ENCODE data around the gene KLK3.
"Not testable (repeated sequence)": the region's sequence is repeated elsewhere in the genome, so short reads cannot be mapped to it uniquely, and the experiment has no call there.

KLK3 gene

DNA sequence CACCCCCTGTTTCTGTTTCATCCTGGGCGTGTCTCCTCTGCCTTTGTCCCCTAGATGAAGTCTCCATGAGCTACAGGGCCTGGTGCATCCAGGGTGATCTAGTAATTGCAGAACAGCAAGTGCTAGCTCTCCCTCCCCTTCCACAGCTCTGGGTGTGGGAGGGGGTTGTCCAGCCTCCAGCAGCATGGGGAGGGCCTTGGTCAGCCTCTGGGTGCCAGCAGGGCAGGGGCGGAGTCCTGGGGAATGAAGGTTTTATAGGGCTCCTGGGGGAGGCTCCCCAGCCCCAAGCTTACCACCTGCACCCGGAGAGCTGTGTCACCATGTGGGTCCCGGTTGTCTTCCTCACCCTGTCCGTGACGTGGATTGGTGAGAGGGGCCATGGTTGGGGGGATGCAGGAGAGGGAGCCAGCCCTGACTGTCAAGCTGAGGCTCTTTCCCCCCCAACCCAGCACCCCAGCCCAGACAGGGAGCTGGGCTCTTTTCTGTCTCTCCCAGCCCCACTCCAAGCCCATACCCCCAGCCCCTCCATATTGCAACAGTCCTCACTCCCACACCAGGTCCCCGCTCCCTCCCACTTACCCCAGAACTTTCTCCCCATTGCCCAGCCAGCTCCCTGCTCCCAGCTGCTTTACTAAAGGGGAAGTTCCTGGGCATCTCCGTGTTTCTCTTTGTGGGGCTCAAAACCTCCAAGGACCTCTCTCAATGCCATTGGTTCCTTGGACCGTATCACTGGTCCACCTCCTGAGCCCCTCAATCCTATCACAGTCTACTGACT, at the start of gene KLK3:
TSS of gene KLK3 (plus strand) at position 280 of the 775 bp plus-strand sequence. CDS start at position 321, 41 bp downstream.
- no peak for DNase-seq

DNA sequence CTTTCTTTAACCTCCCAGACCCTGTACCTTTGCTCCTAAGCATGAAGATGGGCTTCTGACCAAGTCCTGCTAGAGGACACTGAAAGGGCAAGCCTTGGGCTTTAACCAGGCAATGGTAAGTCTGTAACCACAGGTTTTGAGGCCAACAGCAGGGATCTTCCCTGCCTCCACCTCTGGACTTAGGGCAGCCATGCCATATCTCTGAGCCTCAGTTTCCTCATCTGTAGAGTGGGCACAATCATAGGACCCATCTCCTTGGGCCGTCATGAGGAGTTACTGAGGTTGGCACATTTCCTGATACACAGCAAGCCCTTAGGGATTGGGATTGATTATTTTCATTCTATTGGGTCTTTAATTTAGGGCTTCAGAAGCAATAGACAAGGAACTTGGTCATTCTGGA, 45.9 kb upstream of the KLK3 start:
- no peak for DNase-seq

DNA sequence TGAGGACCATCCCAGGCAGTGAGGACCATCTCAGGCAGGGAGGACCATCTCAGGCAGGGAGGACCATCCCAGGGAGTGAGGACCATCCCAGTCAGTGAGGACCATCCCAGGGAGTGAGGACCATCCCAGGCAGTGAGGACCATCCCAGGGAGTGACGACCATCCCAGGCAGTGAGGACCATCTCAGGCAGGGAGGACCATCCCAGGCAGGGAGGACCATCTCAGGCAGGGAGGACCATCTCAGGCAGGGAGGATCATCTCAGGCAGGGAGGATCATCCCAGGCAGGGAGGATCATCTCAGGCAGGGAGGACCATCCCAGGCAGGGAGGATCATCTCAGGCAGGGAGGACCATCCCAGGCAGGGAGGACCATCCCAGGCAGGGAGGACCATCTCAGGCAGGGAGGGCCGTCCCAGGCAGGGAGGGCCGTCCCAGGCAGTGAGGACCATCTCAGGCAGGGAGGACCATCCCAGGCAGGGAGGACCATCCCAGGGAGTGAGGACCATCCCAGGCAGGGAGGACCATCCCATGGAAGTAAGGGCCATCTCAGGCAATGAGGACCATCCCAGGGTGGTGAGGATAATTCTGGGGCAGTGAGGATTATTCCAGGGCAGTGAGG, 43.0 kb upstream of the KLK3 start:
- DNase-seq, result not testable (repeated sequence)

DNA sequence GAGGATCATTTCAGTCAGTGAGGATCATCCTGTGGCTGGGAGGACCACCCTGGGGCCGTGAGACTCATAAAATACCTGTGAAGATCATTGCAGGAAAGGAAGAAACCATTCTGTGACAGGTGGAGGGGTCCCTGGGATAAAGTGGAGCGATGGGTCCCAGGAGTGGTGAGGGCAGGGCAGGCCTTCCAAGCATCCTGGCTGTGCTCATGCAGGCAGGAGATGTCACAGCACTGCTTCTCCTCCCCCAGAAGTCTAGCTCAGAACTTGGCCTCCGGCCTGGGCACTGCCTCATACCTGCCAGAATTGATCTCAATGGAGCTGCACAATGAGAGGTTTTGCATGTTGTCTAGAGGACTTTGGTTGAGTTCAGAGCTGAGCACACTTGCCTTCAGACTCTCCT, 42.2 kb upstream of the KLK3 start:
- no peak for DNase-seq

DNA sequence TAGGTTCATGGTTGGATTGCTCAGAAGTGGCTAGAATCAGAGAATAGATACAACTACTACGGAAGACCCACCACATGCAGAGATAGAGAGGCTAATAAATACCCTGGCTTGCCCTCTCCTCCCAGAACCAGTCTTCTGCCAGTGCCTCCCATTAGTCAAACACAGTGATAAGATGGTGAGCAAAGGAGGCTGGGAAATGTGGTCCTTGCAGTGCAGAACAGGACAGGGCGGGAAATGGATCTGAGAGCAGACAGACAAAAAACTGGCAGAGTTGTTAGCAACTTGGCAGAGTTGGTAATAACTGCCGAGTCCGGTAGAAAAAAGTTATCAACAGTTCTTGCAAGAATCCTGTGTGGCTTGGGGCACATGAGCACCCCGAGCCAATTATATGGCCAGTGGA, 39.8 kb upstream of the KLK3 start:
- no peak for DNase-seq

DNA sequence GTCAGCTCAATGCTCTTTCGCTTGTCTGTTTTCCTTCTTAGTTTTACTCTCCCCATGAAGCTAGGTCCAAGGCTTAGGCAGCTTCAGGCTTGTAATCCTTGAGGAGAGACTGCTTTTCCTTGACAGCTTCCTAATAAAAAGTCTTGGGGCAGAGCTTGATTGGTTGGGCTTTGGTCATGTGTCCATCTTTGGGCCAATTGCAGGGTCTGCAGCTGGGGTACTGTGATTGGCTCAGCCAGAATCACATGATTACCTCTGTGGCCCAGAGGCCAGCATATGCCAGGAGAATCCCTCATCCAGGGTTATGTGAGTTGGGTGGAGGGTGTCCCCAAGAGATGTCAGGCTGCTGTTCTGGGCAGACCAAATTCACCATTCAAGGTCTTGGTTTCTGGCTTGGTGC, 39.3 kb upstream of the KLK3 start:
- DNase-seq, result no peak

DNA sequence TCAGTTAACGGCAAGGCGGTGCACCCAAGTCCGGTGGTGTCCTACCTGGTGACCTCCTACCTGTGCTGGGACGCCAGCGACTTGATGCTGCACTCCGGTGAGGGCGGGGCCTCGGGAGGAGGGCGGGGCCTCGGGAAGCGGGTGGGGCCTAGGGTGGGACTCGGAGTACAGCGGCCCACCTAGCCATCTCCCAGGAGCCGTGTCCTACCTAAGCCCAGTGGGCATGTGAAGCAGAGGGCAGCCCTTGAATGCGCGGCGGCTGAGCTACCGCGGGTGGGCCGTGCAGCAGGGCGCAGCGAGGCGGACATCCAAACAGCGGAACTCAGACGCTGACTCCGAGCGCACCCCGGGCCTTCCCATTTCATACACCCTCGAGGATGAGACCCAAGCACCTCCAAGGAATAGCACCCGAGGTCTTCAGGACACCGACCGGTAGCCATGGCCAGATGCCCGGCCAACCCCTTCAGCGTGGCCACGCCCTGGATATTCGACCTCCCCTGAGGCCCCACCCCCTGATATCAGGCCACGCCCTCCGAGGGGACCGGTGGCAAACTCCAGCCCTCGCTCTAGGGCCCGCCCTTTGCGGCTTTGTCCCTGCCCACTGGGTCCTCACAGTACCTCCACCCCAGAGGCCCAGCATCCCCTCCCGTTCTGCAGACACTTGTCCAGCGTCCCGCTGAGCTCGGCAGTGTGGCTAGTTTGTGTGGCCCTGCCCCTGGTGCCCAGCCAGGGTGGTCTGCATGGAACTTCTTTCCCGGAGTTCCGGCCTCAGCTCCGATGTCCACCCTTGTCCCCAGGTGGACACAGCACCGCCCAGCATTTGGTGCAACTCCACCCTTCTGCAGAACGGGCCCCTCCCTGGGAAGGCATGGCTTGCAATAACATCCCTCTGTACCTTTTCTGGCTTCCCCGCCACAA, 36.5 kb upstream of the KLK3 start:
- DNase-seq, result peak in 1 of 2 experiments; percentile 12

DNA sequence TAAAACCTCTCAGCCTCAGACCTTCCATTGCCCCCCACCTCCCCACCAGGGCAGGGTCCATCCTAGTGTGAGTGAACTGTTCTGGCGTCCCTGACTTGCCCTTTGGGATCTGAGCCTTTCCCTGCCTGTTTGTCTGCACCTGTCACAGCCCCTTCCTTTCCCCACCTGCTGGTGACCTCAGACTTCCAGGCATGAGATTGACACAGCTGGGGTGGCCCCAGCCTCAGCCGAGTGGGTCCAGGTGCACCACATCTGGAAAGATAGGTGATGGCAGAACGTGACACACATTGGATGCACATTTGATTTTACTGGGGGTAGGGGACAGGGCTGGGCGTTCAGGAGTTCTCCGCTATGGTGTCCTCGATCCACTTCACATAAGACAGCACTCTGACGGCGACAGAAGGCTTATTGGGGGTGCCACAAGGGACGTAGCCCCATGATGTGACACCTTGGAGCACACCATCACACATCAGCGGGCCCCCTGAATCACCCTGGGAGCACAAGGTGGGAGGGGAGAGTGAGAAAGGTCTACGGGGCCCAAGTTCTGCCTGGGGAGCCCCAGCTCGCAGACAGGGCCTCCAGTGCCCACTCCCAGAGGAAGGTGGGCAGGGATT, 35.7 kb upstream of the KLK3 start:
- no peak for DNase-seq

DNA sequence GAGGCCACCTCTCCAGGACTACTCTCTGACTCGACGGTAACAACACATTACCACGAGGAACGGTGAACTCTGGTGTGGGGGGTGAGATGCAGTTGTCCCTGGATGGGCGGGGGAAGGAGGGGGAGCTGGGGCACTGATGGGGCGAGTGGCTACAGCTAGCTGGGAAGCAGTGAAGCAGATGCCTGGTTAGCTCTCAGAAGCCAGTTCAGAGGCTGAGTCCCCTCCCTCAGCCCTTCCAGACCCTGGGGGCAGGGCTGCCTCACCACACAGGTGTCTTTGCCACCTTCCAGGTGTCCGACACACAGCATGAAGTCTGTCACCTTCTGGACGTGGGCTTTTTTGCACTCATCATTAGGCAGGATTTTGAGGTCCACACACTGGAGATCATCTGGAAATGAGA, 35.1 kb upstream of the KLK3 start:
- DNase-seq, result no peak

DNA sequence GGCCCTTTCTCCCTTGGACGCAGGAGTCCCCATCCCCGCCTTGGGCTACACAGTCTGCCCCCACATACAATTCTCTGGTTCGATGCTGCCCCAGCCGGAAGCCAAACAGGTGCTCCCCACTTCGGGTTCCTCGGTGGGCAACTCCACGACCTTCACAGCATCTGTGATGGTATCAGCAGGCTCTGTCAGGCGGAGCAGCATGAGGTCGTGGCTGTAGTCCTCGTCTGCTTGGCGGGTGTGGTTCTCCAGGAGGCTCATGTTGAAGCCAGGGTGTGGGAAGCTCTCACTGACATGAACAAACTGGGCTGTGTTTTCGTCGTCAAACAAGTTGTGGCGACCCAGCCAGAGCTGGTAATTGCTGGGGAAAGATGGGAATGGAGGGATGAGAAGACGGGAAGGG, 34.6 kb upstream of the KLK3 start:
- no peak for DNase-seq

DNA sequence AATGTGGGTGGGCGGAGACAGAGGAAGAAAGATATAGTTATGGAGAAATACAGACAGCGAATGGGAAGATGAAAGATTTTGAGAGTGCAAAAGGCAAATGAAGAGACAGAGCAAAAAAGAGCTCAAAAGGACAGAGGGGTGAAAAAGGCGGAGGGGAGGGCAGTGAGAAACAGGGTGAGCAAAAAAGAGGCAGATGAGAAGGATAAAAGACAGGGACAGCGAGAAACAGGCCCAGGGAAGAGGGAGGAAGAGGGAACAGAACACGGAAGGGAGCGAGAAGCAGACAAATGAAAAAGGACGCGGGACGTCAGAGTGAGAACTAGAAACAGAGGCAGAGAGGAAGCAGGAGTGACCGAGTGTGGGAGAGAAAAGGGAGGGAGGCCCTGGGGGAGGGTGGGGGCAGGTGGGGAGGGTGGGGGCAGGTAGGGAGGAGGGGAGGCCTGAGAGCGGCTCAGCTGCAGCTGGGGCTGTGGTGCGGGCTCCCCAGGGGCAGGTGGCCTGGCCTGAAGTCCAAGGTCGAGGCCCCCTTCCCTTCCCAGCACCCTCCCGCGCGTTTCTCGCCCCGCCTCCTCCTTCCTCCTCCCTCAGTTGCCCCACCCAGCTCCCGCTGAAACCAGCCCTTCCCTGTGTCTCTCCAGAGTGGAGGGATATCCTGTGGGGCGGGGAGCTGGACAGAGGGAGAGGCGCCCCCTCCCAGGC, 34.0 kb upstream of the KLK3 start:
- no peak for DNase-seq

DNA sequence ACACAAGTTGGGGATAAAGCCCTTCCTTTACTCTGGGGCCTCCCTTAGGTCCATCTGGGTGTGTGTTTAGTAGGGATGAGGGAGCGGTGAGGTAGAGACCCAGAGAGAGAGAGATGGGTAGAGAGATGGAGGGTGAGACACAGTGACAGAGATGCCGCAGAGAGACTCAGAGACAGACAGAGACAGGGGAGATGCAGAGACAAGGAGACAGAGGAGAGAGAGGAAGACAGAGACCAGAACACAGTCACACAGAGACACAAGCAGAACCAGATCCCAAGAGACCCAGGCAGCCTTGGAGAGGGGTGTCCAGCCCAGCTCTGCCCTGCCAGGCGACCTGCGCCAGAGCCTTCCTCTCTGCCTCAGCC, 33.5 kb upstream of the KLK3 start:
- DNase-seq, result no peak

DNA sequence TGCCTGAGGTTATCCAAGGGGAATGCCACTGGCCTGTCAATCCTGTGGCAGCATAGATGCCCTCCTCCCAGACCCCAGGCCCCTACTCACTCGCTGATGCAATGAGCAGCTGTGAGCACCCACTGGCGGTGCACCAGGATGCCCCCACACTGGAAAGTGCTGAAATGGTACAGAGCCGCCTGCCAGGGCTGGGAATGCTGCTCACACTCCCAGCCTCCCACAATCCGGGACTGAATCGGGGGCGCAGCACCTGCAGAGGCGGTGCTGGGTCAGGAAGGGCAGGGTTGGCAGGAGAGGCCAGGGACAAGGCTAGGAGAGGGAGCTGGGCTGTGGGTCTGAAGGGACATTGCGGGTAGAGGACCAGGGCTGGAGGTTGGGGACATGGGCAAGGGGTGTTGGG, 33.1 kb upstream of the KLK3 start:
- DNase-seq, result no peak

DNA sequence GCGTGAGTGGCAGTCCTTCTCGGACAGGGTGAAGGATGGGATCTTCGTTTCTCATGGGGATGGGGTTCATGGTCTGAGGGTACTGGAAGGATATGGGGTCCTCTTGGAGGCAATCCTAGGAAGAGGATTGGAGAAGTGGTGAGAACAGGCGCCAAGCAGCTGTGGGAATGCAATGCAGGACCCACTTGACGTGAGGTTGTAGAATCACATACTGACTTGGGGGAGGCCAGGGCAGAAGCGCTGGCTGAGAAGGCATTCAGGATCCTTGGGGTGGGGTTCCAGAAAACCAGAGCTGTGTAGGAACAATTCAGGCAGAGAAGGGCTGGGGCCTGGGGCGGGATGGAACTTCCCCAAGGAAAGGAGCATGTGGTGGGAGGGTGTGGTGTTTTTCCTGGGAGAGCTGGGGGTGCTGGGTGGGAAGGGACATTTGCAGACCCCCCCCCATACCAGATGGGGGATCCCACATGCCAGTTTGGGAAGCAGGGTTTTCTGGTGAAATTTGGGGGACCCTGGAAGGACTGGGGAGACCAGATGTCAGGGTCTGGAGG, 32.0 kb upstream of the KLK3 start:
- no peak for DNase-seq

DNA sequence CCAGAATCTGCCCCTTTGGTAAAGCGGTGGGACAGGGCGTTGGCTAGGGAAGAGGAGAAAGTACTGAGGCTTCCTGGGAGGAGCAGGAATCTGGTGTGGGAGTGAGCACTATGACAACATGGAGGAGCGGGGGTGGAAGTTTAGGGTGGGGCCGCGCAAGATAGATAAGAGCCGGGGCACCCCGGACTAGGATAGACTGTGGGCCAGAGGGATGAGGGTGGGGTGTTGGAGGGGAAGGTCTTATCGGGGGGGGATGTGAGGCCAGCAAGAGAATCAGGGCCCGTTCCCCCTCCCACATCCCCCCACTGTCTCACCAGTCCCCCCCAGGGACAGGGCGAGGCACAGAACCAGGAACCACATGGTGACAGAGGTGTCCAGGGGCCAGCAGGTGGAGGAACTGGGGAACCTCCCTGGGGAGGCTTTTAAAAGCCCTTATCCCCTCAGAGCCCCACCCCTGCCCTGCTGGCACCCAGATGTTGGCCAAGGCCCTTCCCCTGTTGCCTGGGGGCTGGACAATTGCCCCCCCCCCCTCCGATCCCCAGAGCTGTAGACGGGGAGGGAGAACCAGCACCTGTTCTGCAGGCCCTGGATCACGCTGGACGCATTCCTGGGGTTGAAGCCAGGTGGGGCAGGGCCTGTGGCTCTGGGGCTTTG, 31.2 kb upstream of the KLK3 start, which contains the start of gene KLK1:
TSS of gene KLK1 (minus strand) at position 399 of the 654 bp plus-strand sequence. CDS start at position 360, 39 bp downstream.
- DNase-seq, result no peak

DNA sequence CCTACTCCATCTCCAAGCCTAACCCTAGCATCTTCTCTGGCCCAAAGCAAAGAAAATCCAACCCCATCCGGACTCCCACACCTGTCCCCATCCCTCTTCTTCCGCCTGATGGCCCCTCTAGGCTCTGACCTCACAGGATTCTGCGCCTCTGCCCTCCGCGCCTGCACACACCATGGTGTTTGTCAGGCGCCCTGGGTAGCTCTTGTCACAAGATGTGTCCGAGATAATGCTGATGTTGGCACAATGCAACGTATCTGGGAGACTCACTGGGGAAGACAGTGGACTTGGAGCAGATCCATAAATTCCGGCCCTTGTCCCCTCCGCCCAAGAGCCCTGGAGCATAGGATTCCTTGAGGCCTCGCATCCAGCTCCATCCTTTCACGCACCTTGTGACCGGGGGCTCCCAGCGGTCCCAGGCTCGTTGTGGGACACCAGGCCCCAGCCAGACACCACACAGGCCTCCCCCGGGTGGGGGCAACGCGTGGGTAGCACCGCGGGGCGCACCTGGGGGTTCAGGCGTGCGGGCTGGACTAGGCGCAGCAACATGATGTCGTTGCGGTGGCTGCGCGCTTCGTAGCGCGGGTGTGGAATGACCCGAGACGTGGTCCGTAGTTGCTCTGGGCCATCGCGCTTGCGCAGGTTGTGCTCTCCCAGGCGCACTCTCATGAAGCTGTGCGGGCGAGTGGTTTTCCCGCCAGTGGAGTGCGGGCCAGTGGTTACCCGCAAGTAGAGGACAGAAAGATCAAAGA, 28.0 kb upstream of the KLK3 start:
- no peak for DNase-seq

DNA sequence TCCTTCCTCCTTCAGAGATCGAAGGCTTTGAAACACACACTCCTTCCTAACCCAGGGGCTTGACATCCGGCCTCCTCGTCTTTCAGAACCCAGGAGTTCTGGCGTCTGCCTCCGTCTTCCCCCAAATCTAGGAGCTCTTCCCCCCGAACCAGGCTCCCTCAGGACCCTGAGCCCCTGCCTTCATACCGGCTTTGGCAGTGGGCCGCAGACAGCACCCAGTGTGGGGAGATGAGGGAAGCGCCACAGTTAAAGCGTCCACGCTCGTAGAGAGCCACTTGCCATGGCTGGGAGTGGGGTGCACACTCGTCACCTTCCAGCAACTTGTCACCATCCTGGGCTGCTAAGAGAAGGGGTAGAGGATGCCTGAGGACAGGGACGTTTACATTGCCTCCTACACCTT, 27.2 kb upstream of the KLK3 start:
- DNase-seq, result no peak

DNA sequence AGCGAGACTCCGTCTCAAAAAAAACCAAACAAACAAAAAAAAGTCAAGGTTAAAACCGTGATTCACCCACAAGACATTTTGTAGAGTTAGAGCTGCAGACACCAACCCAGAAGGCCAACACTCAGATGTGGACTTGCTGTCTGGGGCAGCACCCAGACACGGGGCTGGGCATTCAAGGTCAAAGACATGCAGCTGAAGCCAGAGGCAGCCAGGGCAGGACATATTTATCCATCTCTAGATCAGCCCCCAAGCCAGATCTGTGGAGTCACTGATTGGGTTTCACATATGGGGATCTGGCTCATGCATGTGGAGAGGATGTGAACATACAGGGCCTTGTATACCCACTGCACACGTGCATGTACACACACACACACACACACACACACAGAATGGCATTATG, 24.9 kb upstream of the KLK3 start:
- DNase-seq, result no peak

DNA sequence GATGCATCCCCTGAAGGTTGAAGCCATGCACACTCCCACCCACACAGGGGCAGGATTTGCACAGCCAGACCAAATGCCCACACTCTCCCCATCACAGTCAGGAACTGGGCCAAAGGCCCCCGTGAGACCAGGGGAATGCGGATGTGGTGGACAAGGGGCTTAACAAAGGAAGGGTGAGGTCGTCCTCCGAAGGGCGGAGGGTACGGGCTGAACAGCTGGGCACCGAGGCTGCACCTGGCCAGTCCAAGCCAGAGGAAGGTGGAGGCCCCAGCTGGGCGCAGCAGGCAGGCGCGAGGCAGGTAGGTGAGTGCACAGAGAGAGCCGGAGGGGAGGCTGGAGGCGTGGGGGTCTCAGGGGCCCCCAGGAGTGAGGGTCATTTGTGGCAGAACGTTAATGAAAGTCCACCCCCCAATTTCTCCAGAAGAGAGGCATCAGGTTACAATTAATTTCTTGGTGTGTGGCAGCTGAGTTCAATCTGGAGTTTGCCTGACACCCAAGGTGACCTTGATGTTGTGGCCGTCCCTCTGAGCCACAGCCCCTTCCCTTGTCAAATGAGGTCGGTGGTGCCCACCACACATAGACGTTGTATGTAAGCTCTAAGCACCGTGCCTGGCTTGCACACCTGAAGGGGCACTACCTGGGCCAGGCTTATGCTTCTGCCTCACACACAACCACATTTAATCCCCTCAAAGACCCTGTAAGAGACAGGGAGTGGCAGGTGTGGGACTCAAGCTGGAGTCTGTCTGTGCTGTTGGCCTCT, 24.3 kb upstream of the KLK3 start:
- no peak for DNase-seq

DNA sequence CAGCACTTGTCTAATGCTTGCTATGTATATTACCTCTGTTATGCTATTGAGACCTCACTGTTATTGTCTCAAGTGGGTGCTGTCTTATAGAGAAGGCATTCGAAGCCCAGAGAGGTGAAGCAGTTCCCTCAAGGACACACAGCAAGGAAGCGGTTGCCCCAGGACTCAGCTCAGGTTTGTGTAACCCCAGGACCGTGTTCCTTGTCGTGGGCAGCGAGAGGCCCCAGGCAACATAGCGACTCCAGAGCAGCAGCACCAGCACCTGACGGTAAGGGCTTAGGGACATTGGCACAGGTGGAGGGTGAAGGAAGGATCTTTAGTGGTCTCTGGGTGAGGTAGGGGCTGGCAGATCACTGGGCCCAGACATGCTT, 23.7 kb upstream of the KLK3 start:
- DNase-seq, result no peak
